ENCODE measurements around the gene TAPBP. TPM values are rescaled to one million over a fixed set of nuclear protein-coding genes. Genes with fewer than 3 reads are reported as not detected.

Gene TAPBP
- total and polyA plus RNA-seq, 9 of the 15 experiments (the other 6 are each of a cell fraction or from before 2014, with no cell fraction given): 5.6 to 74.0 (median 22.3) TPM

GRCh38 chr6:33279971-33280511, 33.8 kb downstream of the TAPBP start (continued):
- TF ChIP-seq, protein P1, sequence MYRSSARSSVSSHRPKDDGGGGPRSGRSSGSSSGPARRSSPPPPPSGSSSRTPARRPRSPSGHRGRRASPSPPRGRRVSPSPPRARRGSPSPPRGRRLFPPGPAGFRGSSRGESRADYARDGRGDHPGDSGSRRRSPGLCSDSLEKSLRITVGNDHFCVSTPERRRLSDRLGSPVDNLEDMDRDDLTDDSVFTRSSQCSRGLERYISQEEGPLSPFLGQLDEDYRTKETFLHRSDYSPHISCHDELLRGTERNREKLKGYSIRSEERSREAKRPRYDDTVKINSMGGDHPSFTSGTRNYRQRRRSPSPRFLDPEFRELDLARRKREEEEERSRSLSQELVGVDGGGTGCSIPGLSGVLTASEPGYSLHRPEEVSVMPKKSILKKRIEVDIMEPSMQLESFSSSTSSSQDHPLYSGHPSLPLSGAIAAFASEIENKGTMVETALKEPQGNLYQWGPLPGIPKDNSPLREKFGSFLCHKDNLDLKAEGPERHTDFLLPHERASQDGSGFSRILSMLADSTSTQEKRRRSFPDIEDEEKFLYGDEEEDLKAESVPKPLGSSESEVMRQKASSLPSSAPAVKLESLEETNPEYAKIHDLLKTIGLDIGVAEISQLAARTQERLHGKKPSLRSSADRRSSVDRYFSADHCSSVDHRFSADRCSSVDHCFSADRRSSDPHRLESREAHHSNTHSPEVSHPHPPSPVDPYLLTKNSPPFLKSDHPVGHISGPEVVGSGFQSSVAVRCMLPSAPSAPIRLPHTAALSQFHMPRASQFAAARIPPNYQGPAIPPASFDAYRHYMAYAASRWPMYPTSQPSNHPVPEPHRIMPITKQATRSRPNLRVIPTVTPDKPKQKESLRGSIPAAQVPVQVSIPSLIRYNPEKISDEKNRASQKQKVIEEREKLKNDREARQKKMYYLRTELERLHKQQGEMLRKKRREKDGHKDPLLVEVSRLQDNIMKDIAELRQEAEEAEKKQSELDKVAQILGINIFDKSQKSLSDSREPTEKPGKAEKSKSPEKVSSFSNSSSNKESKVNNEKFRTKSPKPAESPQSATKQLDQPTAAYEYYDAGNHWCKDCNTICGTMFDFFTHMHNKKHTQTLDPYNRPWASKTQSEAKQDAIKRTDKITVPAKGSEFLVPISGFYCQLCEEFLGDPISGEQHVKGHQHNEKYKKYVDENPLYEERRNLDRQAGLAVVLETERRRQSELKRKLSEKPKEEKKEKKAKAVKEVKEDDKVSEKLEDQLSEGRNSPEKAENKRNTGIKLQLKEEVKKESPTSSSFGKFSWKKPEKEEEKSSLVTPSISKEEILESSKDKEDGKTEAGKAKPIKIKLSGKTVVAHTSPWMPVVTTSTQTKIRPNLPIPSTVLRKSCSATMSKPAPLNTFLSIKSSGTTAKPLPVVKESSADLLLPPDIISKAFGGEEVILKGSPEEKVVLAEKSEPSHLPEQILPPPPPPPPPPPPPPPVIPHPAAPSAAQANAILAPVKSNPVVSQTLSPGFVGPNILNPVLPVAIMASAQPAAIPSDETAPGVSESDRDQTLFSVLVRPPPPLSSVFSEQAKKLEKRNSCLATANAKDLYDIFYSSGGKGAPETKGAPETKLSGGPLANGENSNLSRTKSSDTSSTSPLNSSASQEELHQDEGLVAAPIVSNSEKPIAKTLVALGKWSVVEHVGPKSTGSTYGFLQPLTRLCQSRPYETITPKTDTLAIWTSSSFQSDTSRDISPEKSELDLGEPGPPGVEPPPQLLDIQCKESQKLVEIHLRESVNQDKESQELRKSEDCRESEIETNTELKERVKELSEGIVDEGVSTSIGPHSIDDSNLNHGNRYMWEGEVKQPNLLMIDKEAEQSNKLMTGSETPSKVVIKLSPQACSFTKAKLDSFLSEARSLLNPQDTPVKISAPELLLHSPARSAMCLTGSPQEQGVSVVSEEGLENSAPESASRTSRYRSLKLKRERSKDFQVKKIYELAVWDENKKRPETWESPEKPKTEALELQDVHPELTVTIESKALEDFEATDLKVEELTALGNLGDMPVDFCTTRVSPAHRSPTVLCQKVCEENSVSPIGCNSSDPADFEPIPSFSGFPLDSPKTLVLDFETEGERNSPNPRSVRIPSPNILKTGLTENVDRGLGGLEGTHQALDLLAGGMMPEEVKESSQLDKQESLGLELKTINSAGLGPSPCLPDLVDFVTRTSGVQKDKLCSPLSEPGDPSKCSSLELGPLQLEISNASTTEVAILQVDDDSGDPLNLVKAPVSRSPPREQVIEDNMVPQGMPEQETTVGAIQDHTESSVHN (IDR thresholded peaks at IDR 0.05; ENCODE audit: borderline replicate concordance in 1 of 2, low read depth in 1 of 2): no peak
- TF ChIP-seq WHSC1 (IDR thresholded peaks at IDR 0.05; ENCODE audit: low read length) (no peak), XRCC5 (IDR thresholded peaks at IDR 0.05; ENCODE audit: low read depth, low read length) (peak; percentile 98), FOSL1 (tag; conservative IDR thresholded peaks at IDR 0.05) (no peak), TARDBP (IDR thresholded peaks at IDR 0.05) (0 out of 2 replicates have a peak, but pooled peaks have one; percentile 24), GTF2F1 (IDR thresholded peaks at IDR 0.05; ENCODE audit: low read depth, low read length) (no peak), GATA2 (CRISPR knock-in tag; IDR thresholded peaks at IDR 0.05) (no peak), TBP (optimal IDR thresholded peaks at IDR 0.05; ENCODE audit: low read depth, low read length) (no peak), ZHX1 (conservative IDR thresholded peaks at IDR 0.05; ENCODE audit: low read length) (0 out of 2 replicates have a peak, but pooled peaks have one; percentile 56), DPF2 (IDR thresholded peaks at IDR 0.05) (no peak), BRF1 (IDR thresholded peaks at IDR 0.05; ENCODE audit: borderline replicate concordance, extremely low read depth, insufficient read length) (no peak), ZBTB1 (CRISPR knock-in tag; IDR thresholded peaks at IDR 0.05; ENCODE audit: borderline replicate concordance, low read depth) (no peak), NFIC (IDR thresholded peaks at IDR 0.05) (peak; percentile 7; the same call in 1 of the 2 replicates), HOXB6 (CRISPR knock-in tag; IDR thresholded peaks at IDR 0.05; ENCODE audit: borderline replicate concordance) (no peak), HBP1 (CRISPR knock-in tag; IDR thresholded peaks at IDR 0.05) (no peak), PYGO2 (tag; IDR thresholded peaks at IDR 0.05) (no peak), TCF7L2 (IDR thresholded peaks at IDR 0.05; ENCODE audit: low read depth, low read length) (peak; percentile 44; the same call in 1 of the 2 replicates)

All from K562 (cell line).